ENCODE results near the gene BAIAP2. TPM values are rescaled to one million over a fixed set of nuclear protein-coding genes. Genes with fewer than 3 reads are reported as not detected.

The BAIAP2 gene
- total RNA-seq, 1 donor from 2014 or later: 7.3 TPM

- no peak overlapping the region for H3K4me3 ChIP-seq (ENCODE audit: low read length in 3 of 3)
Measured at GRCh38 chr17:81128774-81129173, 93.8 kb downstream of the BAIAP2 start.

GRCh38 chr17:81129289-81129688 lies 94.3 kb downstream of the BAIAP2 start:
- H3K27ac ChIP-seq (ENCODE audit: low read depth, low read length): no peak overlapping the region
- H3K4me3 ChIP-seq (ENCODE audit: low read length in 3 of 3): no peak overlapping the region
- no peaks in the 10 kb centered on the region for H3K36me3 ChIP-seq (ENCODE audit: control insufficient read depth in 3 of 3, insufficient read depth in 3 of 3, low read length in 3 of 3)
- H3K4me1 ChIP-seq (ENCODE audit: control insufficient read depth in 3 of 3, insufficient read depth in 3 of 3, low read length in 3 of 3): peaks cover 0 to 2% (median 0%) of the 10 kb centered on the region in 3 donors
- H3K27me3 ChIP-seq (ENCODE audit: control insufficient read depth in 3 of 3, insufficient read depth in 3 of 3, low read length in 3 of 3): peaks cover 0 to 20% (median 11%) of the 10 kb centered on the region in 3 donors
- H3K9me3 ChIP-seq (ENCODE audit: control insufficient read depth in 3 of 3, low read length in 3 of 3): no peaks in the 10 kb centered on the region
- H3K9ac ChIP-seq (ENCODE audit: low read depth in 1 of 3, low read length in 3 of 3): no peak overlapping the region

More at GRCh38 chr17:81128774-81129173, 93.8 kb downstream of the BAIAP2 start:
- peaks cover 0 to 19% (median 11%) of the 10 kb centered on the region in 3 donors for H3K27me3 ChIP-seq (ENCODE audit: control insufficient read depth in 3 of 3, insufficient read depth in 3 of 3, low read length in 3 of 3)
- no peak overlapping the region for H3K27ac ChIP-seq (ENCODE audit: low read depth, low read length)
- peaks cover 0 to 2% (median 0%) of the 10 kb centered on the region in 3 donors for H3K4me1 ChIP-seq (ENCODE audit: control insufficient read depth in 3 of 3, insufficient read depth in 3 of 3, low read length in 3 of 3)
- H3K36me3 ChIP-seq (ENCODE audit: control insufficient read depth in 3 of 3, insufficient read depth in 3 of 3, low read length in 3 of 3): no peaks in the 10 kb centered on the region
- no peaks in the 10 kb centered on the region for H3K9me3 ChIP-seq (ENCODE audit: control insufficient read depth in 3 of 3, low read length in 3 of 3)
- H3K9ac ChIP-seq (ENCODE audit: low read depth in 1 of 3, low read length in 3 of 3): no peak overlapping the region

GRCh38 chr17:81129711-81130367 lies 94.9 kb downstream of the BAIAP2 start:
- peaks cover 0 to 2% (median 0%) of the 10 kb centered on the region in 3 donors for H3K4me1 ChIP-seq (ENCODE audit: control insufficient read depth in 3 of 3, insufficient read depth in 3 of 3, low read length in 3 of 3)
- H3K27me3 ChIP-seq (ENCODE audit: control insufficient read depth in 3 of 3, insufficient read depth in 3 of 3, low read length in 3 of 3): peaks cover 0 to 20% (median 11%) of the 10 kb centered on the region in 3 donors
- no peaks in the 10 kb centered on the region for H3K36me3 ChIP-seq (ENCODE audit: control insufficient read depth in 3 of 3, insufficient read depth in 3 of 3, low read length in 3 of 3)
- H3K9me3 ChIP-seq (ENCODE audit: control insufficient read depth in 3 of 3, low read length in 3 of 3): no peaks in the 10 kb centered on the region
- H3K9ac ChIP-seq (ENCODE audit: low read depth in 1 of 3, low read length in 3 of 3): no peak overlapping the region
- no peak overlapping the region for H3K4me3 ChIP-seq (ENCODE audit: low read length in 3 of 3)
- H3K27ac ChIP-seq (ENCODE audit: low read depth, low read length): no peak overlapping the region

- H3K4me3 ChIP-seq (ENCODE audit: low read length in 3 of 3): no peak overlapping the region
- peaks cover 0 to 2% (median 0%) of the 10 kb centered on the region in 3 donors for H3K4me1 ChIP-seq (ENCODE audit: control insufficient read depth in 3 of 3, insufficient read depth in 3 of 3, low read length in 3 of 3)
- H3K36me3 ChIP-seq (ENCODE audit: control insufficient read depth in 3 of 3, insufficient read depth in 3 of 3, low read length in 3 of 3): no peaks in the 10 kb centered on the region
- H3K27me3 ChIP-seq (ENCODE audit: control insufficient read depth in 3 of 3, insufficient read depth in 3 of 3, low read length in 3 of 3): peaks cover 0 to 15% (median 14%) of the 10 kb centered on the region in 3 donors
- H3K27ac ChIP-seq (ENCODE audit: low read depth, low read length): no peak overlapping the region
- no peaks in the 10 kb centered on the region for H3K9me3 ChIP-seq (ENCODE audit: control insufficient read depth in 3 of 3, low read length in 3 of 3)
- no peak overlapping the region for H3K9ac ChIP-seq (ENCODE audit: low read depth in 1 of 3, low read length in 3 of 3)
Measured at GRCh38 chr17:81130385-81131361, 95.7 kb downstream of the BAIAP2 start.

GRCh38 chr17:81131486-81132196 lies 96.7 kb downstream of the BAIAP2 start:
- Histone ChIP-seq H3K4me1 (ENCODE audit: control insufficient read depth in 3 of 3, insufficient read depth in 3 of 3, low read length in 3 of 3) (no peaks in the 10 kb centered on the region), H3K4me3 (ENCODE audit: low read length in 3 of 3) (no peak overlapping the region), H3K27ac (ENCODE audit: low read depth, low read length) (no peak overlapping the region), H3K9ac (ENCODE audit: low read depth in 1 of 3, low read length in 3 of 3) (no peak overlapping the region), H3K9me3 (ENCODE audit: control insufficient read depth in 3 of 3, low read length in 3 of 3) (no peaks in the 10 kb centered on the region), H3K27me3 (ENCODE audit: control insufficient read depth in 3 of 3, insufficient read depth in 3 of 3, low read length in 3 of 3) (peaks cover 0 to 8% (median 7%) of the 10 kb centered on the region in 3 donors), H3K36me3 (ENCODE audit: control insufficient read depth in 3 of 3, insufficient read depth in 3 of 3, low read length in 3 of 3) (no peaks in the 10 kb centered on the region)

- Histone ChIP-seq H3K9me3 (ENCODE audit: control insufficient read depth in 3 of 3, low read length in 3 of 3) (no peaks in the 10 kb centered on the region), H3K9ac (ENCODE audit: low read depth in 1 of 3, low read length in 3 of 3) (no peak overlapping the region), H3K27ac (ENCODE audit: low read depth, low read length) (no peak overlapping the region), H3K4me1 (ENCODE audit: control insufficient read depth in 3 of 3, insufficient read depth in 3 of 3, low read length in 3 of 3) (no peaks in the 10 kb centered on the region), H3K4me3 (ENCODE audit: low read length in 3 of 3) (no peak overlapping the region), H3K27me3 (ENCODE audit: control insufficient read depth in 3 of 3, insufficient read depth in 3 of 3, low read length in 3 of 3) (peaks cover 0 to 6% (median 5%) of the 10 kb centered on the region in 3 donors), H3K36me3 (ENCODE audit: control insufficient read depth in 3 of 3, insufficient read depth in 3 of 3, low read length in 3 of 3) (no peaks in the 10 kb centered on the region)
Measured at GRCh38 chr17:81132197-81132540, 97.2 kb downstream of the BAIAP2 start.

- no peak overlapping the region for H3K4me3 ChIP-seq (ENCODE audit: low read length in 3 of 3)
- no peaks in the 10 kb centered on the region for H3K36me3 ChIP-seq (ENCODE audit: control insufficient read depth in 3 of 3, insufficient read depth in 3 of 3, low read length in 3 of 3)
- no peaks in the 10 kb centered on the region for H3K9me3 ChIP-seq (ENCODE audit: control insufficient read depth in 3 of 3, low read length in 3 of 3)
- no peaks in the 10 kb centered on the region for H3K4me1 ChIP-seq (ENCODE audit: control insufficient read depth in 3 of 3, insufficient read depth in 3 of 3, low read length in 3 of 3)
- no peak overlapping the region for H3K27ac ChIP-seq (ENCODE audit: low read depth, low read length)
- H3K27me3 ChIP-seq (ENCODE audit: control insufficient read depth in 3 of 3, insufficient read depth in 3 of 3, low read length in 3 of 3): peaks cover 0 to 5% (median 4%) of the 10 kb centered on the region in 3 donors
- H3K9ac ChIP-seq (ENCODE audit: low read depth in 1 of 3, low read length in 3 of 3): no peak overlapping the region
Measured at GRCh38 chr17:81132770-81133723, 98.1 kb downstream of the BAIAP2 start.

- Histone ChIP-seq H3K27me3 (ENCODE audit: control insufficient read depth in 3 of 3, insufficient read depth in 3 of 3, low read length in 3 of 3) (peaks cover 0 to 5% (median 4%) of the 10 kb centered on the region in 3 donors), H3K9me3 (ENCODE audit: control insufficient read depth in 3 of 3, low read length in 3 of 3) (no peaks in the 10 kb centered on the region), H3K27ac (ENCODE audit: low read depth, low read length) (no peak overlapping the region), H3K4me3 (ENCODE audit: low read length in 3 of 3) (no peak overlapping the region), H3K36me3 (ENCODE audit: control insufficient read depth in 3 of 3, insufficient read depth in 3 of 3, low read length in 3 of 3) (no peaks in the 10 kb centered on the region), H3K9ac (ENCODE audit: low read depth in 1 of 3, low read length in 3 of 3) (no peak overlapping the region), H3K4me1 (ENCODE audit: control insufficient read depth in 3 of 3, insufficient read depth in 3 of 3, low read length in 3 of 3) (no peaks in the 10 kb centered on the region)
Measured at GRCh38 chr17:81134064-81134781, 99.3 kb downstream of the BAIAP2 start.

Measured in skeletal muscle tissue (tissue), 4 donors.